ENCODE measurements around the gene RGS19.
A peak's percentile ranks its signal among the peaks of the same experiment; 100 is the strongest.

RGS19 gene

DNA sequence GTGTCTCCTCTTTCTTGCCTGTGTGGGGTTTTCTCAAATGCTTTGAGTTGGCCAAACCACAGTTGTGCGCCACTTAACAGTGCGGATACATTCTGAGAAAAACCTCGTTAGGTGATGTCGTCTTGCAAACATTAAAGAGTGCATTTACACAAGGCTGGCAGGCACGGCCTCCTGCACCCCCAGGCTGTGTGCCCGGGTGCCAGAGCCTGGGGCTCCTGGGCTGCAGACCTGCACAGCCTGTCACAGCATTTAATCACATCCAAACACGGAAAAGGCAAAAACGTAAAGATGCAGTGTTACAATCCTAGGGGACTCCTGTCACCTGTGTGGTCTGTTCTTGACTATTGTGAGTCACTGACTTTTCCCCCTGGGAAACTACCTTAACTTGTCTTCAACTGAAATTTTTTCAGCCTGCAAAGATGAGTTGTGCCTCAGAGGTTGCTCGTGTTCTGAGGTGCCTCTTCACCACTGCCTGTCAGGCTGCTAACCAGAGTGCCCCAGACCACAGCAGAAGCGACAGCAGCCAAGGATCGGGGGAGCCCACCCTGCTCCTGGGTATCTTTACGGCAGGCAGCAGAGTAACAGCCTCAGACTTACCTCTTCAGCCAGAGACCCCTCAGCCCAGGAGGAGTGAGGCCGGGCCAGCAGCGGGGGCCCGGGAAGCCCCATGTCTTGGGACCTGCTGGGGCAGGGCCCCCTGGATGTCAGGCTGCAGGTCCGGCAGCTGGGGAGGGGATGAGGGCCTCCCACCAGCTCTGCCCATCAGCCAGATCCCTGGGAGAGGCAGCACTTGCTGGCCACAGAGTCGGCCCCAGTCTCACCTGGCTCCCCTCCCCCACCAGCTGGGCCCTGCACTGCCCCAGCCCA lies 44.0 kb downstream of the RGS19 start:
- DNase-seq (ENCODE audit: low spot score): no peak

DNA sequence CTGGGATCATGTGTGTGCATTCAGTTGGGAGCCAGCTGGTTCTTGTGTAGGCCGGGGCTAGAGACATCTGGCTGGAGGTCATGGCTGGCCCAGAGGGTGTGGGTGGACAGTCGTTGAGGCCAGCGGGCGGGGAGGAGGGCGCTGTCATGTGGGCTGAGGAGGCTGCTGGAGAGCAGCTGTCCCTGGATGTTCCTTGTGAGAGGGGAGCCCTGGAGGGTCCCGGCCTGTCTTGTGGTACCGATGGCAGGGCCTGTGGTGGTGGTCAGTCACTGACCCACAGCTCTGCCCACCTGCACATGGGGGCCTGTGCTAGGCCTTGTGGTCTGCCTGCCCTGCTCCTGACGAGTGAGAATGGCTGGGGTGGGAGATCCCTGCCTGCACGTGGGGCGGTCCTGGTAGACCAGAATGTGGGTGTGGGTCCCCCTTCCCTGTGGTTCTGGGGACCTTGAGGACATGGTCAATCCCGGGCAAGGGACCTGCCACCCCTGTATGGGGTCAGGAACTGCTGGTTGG lies 45.3 kb downstream of the RGS19 start:
- no peak for DNase-seq (ENCODE audit: low spot score)

DNA sequence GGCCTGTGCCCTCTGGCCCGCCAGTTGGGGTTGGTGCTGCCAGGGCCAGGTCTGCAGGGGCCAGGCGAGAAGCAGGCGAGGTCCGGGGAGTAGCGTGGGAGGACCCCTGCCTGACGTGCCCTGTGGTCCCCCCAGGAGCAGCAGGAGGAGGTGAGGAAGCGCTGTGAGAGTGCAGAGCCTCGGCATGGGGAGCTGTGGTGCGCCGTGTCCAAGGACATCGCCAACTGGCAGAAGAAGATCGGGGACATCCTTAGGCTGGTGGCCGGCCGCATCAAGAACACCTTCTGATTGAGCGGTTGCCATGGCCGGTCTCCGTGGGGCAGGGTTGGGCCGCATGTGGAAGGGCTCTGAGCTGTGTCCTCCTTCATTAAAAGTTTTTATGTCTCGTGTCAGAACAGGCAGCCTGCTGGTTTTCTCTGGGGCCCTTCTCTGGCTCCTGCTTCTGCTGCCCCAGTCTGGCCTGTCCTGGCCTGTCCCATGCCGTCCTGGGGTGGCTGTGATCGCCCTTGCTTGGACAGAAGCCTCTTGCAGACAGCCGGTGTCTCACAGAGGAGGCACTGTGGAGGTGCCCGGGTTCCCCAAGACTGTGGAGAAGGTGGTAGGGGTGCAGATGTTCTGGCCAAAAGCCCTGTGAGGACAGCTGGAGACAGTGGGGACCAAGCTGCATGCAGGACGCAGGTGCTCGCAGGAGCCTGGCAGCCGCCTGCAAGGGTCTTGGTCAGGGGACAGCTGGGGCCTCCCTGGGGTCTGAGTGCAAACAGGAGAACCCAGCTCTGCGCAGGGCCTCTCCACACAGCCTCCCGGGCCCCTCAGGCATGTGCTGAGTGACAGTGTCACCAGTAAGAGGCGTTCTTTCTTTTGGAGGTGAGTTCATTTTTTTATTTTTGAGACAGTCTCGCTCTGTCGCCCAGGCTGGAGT lies 46.4 kb downstream of the RGS19 start:
- DNase-seq (ENCODE audit: low spot score): no peak

DNA sequence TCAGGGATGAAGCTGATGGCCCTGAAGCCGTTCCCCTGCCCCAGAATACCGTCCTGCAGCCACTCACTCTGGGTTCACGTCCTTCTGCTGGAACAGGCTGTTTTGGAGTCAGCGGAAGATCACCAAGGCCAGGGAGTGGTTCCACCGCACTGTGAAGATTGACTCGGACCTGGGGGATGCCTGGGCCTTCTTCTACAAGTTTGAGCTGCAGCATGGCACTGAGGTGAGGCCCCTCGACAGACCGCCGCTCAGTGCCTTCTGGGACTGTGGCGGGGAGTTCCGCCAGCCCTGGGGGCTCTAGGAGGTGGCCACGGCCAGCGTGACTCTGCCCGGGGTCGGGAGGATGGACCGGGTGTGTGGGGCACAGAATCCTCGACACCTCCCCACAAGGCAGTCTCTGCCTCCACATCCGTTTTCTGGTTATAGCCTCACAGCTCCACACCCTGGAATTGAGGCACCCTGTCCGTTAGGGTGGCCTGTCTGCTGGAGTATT lies 47.5 kb downstream of the RGS19 start:
- no peak for DNase-seq (ENCODE audit: low spot score)

DNA sequence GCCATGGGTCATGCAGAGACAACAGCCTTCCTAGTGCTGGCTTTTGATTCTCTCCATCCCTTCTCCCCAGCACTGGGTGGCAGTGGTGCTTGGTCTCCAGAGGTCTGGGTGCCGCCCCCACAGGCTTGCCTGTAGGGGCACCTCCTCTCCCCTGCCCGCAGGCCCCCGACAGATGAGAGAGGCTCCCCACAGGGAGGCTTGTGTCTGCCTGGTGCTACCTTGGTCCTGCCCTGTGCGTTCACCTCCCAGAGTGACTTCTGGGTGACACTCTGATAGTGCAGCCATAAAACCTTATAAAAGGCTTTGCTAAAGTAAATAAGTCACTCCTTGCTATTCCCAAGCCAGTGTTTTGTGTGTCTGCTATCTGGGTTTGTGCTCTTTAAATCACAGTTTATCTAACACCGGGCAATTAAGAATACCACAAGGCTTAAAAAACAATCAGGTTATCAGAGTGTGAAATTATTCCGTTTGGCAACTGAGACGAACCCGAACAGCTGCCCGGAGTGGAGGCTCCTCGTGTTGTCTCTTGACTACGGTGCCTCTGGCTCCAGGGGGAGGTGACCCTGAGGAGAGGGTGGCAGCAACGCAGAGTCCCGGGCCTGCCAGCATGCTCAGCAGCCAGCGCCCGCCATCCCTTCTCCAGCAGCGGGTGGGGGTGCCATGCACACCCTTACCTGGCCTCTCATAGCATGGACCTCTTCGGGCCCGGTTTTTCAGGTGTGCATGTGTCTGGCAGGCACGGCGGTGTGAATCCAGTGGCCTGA lies 48.8 kb downstream of the RGS19 start:
- no peak for DNase-seq (ENCODE audit: low spot score)

DNA sequence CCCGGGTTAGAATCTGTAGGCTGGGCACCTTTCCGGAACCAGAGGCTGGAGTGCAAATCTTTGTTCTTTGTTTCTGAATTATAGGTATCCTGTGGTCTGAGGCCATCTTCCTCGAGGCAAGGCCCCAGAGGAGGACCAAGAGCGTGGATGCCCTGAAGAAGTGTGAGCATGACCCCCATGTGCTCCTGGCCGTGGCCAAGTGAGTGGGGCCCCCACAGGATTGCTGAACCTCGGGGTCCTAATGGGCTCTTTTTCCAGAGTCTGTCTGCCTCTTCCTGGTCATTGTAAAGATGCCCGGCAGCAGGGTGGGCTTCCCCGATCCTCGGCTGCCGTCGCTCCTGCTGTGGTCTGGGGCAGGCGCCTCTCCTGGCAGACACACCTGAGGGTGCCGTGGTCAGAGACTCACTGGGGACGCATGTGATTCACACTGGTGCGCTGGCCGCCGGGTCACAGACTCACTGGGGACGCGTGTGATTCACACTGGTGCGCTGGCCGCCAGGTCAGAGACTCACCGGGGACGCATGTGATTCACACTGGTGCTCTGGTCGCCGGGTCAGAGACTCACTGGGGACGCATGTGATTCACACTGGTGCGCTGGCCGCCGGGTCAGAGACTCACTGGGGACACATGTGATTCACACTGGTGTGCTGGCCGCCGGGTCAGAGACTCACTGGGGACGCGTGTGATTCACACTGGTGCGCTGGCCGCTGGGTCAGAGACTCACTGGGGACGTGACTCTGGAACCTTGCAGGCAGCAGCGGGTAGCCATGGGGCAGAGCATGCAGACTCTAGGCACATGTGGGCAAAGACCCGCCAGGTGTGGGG lies 49.8 kb downstream of the RGS19 start:
- DNase-seq (ENCODE audit: low spot score): no peak

DNA sequence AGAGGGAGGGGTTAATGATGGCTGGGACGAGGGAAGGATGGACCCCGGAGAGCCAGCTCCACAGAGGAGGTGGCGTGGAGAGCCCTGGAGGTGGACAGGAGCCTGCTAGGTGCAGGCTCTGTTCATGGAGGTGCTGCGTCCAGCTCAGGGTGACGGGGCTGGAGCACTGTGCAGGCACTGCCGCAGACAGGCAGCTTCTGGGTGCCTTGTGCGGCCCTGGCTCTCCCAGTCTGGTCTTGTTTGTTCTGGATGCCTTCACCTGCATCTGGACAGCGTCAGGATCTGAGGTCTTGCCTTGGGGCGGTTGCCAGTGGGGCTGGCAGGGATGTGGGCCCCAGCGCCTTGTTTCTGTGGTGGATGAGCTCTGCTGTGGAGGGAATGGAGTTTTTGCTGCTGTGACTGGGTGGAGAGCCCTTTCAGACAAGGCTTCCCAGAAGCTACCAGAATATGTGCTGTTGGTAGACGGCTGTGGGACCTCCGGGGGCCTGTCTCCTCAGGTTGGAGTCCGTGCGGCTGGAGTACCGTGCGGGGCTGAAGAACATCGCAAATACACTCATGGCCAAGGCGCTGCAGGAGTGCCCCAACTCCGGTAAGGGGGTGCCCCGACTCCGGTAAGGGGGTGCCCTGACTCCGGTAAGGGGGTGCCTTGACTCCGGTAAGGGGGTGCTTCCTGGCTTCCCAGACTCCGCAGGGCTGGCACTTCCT lies 51.2 kb downstream of the RGS19 start:
- DNase-seq (ENCODE audit: low spot score): no peak

DNA sequence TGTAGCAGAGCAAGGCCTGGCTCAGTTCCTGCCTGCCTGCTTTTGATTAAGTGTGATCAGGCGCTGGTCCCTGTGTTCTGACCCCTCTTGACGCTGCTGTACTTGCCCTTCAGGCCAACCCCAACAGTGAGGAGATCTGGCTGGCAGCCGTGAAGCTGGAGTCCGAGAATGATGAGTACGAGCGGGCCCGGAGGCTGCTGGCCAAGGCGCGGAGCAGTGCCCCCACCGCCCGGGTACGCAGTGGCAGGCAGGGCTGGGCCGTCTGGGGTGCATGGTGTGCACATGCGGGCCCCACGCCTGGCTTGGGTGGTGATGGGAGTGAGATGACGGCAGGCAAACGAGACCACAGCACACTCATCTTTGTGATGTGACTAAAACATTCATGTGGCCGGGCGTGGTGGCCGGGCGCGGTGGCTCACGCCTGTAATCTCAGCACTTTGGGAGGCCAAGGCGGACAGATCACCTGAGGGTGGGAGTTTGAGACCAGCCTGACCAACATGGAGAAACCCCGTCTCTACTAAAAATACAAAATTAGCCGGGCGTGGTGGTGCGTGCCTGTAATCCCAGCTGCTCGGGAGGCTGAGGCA lies 53.4 kb downstream of the RGS19 start:
- DNase-seq (ENCODE audit: low spot score): no peak

DNA sequence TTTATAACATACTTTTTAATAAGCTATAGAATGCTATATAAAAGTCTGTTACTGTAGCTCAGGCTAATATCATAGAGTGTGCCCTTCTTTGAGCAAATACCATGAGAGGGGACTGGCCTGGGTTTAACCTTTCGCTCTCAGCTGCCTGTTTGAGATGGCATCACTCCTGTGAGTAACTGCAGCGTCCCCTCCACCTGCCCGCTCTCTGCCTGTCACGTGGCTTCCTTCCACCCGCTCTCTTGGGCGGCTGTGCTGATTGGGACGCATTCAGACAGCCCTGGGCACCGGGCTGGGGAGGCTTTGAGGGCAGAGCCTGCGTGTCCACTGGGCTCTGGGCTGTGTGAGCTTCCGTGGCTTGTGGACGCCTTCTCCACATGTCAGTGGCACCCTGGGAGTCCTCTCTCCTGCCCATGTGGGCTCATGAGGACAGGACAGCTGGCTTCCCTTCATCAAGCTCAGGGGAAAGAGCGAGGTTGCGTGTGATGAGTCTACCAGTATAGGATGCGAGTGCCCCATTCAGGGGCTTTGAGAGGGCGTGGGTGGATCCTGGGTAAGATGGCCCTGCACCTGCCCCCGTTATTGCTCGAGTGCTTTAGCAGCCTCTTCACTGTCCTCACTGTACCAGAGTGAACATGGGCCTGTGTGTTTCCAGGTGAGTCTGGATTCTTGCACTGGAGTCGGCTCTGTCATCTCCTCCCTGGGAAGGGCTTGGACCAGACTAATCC lies 54.1 kb downstream of the RGS19 start:
- no peak for DNase-seq (ENCODE audit: low spot score)

DNA sequence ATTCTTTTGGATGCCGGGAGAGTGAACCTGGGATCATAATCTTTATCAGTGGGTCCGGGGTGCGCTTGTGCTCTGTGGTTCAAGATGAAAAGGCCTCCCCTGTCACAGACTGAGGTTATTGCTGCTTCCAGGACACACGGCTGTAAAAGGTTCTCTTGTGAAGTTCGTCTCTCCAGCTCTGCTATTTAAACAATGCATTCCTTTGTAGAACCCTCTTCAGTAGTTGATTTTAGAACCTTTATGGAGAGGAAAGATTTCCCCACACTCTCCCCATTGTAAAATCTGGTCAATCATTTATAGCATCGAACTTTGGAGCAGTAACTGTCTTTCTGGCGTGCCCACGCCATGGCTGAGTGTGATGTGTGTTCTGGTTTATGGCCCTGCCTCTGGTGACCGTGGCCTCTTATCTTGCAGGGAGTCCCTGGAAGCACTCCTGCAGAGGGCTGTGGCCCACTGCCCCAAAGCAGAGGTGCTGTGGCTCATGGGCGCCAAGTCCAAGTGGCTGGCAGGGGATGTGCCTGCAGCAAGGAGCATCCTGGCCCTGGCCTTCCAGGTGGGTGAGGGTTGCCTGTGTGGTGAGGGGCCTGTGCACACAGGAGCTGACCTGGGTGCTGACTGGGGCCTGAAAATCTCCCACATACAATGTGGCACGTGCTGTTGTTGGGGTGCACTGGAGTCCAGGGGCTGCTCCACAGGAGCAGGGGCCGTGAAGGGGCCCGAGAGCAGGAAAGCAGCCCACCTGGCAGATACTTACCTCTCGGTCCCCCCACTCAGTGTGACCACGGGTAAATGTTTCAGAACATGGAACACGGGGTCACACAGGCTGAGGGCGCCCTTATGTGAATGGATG lies 55.0 kb downstream of the RGS19 start:
- DNase-seq (ENCODE audit: low spot score): peak; percentile 86

DNA sequence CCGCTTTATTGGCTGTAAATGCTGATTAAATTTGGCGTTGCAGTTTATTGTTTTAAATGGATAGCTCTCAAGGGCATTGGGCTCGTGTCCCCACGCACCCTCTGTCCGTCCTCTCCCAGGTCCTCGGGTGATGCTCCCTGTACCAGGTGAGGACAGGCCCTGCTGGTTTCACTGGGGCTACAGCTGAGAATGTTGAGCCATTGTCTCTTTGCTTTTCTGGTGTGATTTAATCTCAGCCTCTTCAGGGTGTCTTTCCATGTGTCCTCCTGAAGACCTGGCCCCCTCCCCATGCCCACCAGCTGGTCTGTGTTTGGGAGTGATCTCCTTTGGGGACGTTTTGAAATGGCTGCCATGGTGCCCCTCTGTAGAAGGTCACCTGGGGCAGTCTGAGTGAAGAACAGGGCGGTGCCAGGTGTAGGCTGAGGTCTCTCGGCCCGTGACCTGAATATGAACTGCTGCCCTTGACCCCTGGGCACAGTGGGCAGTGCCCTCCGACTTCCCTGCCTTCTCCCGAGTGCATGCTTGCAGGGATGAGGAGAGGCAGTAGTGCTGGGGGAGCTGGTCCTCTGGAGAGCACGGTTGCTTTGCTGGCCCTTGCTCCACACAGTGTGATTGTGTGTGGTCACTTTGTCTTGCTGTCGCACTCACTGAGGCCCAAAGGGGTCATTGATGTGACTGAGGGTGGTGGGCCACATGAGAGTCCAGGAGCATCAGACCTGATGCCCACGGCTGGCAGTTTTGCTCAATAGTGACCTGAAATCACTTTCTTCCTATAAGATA lies 55.8 kb downstream of the RGS19 start:
- DNase-seq (ENCODE audit: low spot score): no peak

Data from HuH-7.5 (cell line).